Keratinocyte (primary cell): Measurements from ENCODE around the gene GATAD2B.

Experiments used
- EZH2 ChIP-seq: IDR thresholded peaks from one replicate; pipeline ENCODE4 v1.6.1; 2012; ENCODE audit warnings: inconsistent platforms, mild to moderate bottlenecking, low read length, moderate library complexity
- TF ChIP-seq, protein P1 (sequence below), 3 experiments: IDR thresholded peaks in 1 of 3; conservative IDR thresholded peaks in 1 of 3; optimal IDR thresholded peaks in 1 of 3; 2 replicates in 2 of 3; 3 replicates in 1 of 3; pipeline versions ENCODE3 to v1.5.1; 2011; ENCODE audit warnings: low read length in 3 of 3, mild to moderate bottlenecking in 3 of 3, moderate library complexity in 2 of 3, control low read depth in 1 of 3, inconsistent platforms in 1 of 3; ENCODE audit not compliant: insufficient read depth in 2 of 3; ENCODE audit errors: extremely low read depth in 1 of 3

DNA sequence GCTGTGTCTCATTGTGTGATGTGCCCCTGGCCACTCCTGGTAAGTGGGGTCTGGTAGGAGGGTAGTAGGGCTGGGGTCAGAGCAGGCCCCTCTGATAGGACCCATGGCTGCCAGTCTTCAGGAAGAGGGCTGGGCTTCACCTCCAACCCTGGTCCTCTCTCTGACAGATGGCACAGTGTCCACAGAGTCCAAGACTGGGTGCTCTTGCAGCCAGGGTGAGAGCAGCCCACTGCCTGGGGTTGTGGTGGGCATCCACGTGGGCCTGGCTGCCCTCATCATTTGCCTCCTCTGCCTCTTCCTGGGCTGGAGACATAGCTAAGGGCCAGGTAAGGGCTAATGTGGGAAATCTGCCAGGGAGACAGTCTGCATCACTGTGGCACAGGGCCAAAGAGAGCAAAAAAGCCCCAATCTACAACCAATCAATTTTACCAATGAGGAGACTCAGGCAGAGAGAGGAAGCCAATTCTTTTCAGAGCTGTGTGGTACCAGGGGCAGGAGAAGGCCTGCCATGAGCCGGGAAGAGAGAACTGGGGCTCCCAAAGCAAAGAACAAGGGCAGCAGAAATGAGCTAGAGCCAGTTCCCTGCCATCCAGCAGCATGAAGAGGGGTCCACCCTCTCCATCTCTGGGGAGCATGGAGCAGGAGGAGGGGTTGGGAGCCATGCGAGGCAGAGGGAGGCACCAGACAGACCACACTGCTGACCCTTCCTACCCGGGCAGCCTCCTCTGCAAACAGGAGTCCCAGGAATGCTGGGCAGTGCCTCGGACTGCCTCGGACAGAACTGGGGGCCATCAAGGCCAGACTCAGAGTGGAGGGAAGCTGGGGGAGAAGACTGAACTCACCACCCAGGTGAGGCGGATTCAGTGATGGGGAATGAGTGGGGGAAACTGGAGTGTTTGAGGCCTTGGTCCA is 120.7 kb downstream of the GATAD2B start:
- TF ChIP-seq, protein P1, sequence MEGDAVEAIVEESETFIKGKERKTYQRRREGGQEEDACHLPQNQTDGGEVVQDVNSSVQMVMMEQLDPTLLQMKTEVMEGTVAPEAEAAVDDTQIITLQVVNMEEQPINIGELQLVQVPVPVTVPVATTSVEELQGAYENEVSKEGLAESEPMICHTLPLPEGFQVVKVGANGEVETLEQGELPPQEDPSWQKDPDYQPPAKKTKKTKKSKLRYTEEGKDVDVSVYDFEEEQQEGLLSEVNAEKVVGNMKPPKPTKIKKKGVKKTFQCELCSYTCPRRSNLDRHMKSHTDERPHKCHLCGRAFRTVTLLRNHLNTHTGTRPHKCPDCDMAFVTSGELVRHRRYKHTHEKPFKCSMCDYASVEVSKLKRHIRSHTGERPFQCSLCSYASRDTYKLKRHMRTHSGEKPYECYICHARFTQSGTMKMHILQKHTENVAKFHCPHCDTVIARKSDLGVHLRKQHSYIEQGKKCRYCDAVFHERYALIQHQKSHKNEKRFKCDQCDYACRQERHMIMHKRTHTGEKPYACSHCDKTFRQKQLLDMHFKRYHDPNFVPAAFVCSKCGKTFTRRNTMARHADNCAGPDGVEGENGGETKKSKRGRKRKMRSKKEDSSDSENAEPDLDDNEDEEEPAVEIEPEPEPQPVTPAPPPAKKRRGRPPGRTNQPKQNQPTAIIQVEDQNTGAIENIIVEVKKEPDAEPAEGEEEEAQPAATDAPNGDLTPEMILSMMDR (optimal IDR thresholded peaks at IDR 0.05 in 1 of 3, IDR thresholded peaks at IDR 0.05 in 1 of 3, conservative IDR thresholded peaks at IDR 0.05 in 1 of 3; ENCODE audit: extremely low read depth in 1 of 3, insufficient read depth in 2 of 3, low read length in 3 of 3): no peak
- TF ChIP-seq EZH2: no peak
